HAP-1 (cell line): ENCODE data around the gene POGZ.
"Not testable (repeated sequence)": the region's sequence is repeated elsewhere in the genome, so short reads cannot be mapped to it uniquely, and the experiment has no call there.

Source experiments
- DNase-seq, 2 experiments: peaks; one replicate each; pipeline ENCODE4 v3.0.0-alpha.2; 2016 to 2020; ENCODE audit warnings: low spot score in 2 of 2
- H3K27me3 ChIP-seq: fragments of 250-450 bp; sonication (Bioruptor Pico); 2 replicates; pipeline ENCODE4 v1.5.1; 2020; ENCODE audit warnings: low read depth, mild to moderate bottlenecking, moderate library complexity
- H3K36me3 ChIP-seq: fragments of 250-450 bp; sonication (Bioruptor Pico); replicated peaks from 2 replicates; pipeline ENCODE4 v1.5.1; 2020; ENCODE audit warnings: mild to moderate bottlenecking
- H3K4me1 ChIP-seq: fragments of 250-450 bp; sonication (Bioruptor Pico); 2 replicates; pipeline ENCODE4 v1.5.1; 2020; ENCODE audit warnings: mild to moderate bottlenecking
- H3K4me3 ChIP-seq: fragments of 250-450 bp; sonication (Bioruptor Pico); 2 replicates; pipeline ENCODE4 v1.5.1; 2020; ENCODE audit warnings: mild to moderate bottlenecking, moderate library complexity
- H3K9me3 ChIP-seq: fragments of 250-450 bp; sonication (Bioruptor Pico); 2 replicates; pipeline ENCODE4 v1.5.1; 2020; ENCODE audit warnings: mild to moderate bottlenecking, moderate library complexity
- in situ Hi-C: fragments of 300-500 bp; cut with MboI; formaldehyde crosslinking; loops from 3 replicates; pipeline ENCODE4 v1.14.3; 2020; ENCODE audit warnings: low sequenced_read_pairs, inconsistent platforms, mixed read lengths

The POGZ gene

DNA sequence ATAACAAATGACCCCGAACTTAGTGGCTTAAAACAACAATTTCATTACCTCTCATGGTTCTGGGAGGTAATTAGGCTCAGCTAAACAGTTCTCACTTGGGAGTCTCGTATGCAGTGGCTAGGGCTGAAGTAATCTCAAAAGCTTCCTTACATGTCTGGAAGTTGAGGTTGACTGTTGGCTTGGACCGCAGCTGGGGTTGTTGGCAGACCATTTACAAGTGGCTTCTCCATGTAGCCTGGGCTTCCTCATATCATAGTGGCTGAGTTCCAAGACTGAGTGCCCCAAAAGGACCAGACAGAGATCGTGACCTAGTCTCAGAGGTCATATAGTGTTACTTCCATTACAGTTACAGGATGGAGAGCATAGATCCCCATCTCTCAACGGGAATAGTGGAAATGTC is 2.4 kb upstream of the POGZ start:
- Histone ChIP-seq H3K36me3 (no peaks in the 10 kb centered on the region), H3K4me1 (peaks cover 10% of the 10 kb centered on the region), H3K27me3 (peaks cover 7% of the 10 kb centered on the region), H3K4me3 (no peak overlapping the region), H3K9me3 (no peaks in the 10 kb centered on the region)
- in situ Hi-C loops = no loop called here
- DNase-seq = no peak

- in situ Hi-C loops = no loop called here
- Histone ChIP-seq H3K27me3 (peaks cover 2% of the 10 kb centered on the region; the same call in 1 of the 2 replicates), H3K9me3 (no peaks in the 10 kb centered on the region), H3K4me3 (peak overlapping the region; percentile 41), H3K4me1 (peaks cover 11% of the 10 kb centered on the region), H3K36me3 (peaks cover 9% of the 10 kb centered on the region)
- DNase-seq = peak; percentile 72 to 83
Observed at GRCh38 chr1:151458802-151459330, 428 bp downstream of the POGZ start.

GRCh38 chr1:151457911-151458801 is 1.1 kb downstream of the POGZ start:
- H3K36me3 ChIP-seq = peaks cover 13% of the 10 kb centered on the region
- peak; percentile 74 to 76 for DNase-seq
- peaks cover under 1% of the 10 kb centered on the region; the same call in 1 of the 2 replicates for H3K27me3 ChIP-seq
- H3K4me3 ChIP-seq = peak overlapping the region; percentile 49
- in situ Hi-C loops = no loop called here
- peaks cover 11% of the 10 kb centered on the region for H3K4me1 ChIP-seq
- H3K9me3 ChIP-seq = no peaks in the 10 kb centered on the region

- Histone ChIP-seq H3K4me3 (no peak overlapping the region), H3K36me3 (peaks cover 13% of the 10 kb centered on the region), H3K27me3 (no peaks in the 10 kb centered on the region), H3K9me3 (no peaks in the 10 kb centered on the region), H3K4me1 (peaks cover 11% of the 10 kb centered on the region)
- in situ Hi-C loops = no loop called here
- no peak for DNase-seq
Observed at GRCh38 chr1:151455966-151456365, 3.3 kb downstream of the POGZ start.

- H3K4me3 ChIP-seq = no peak overlapping the region
- H3K36me3 ChIP-seq = peaks cover 13% of the 10 kb centered on the region
- no peaks in the 10 kb centered on the region for H3K27me3 ChIP-seq
- DNase-seq = no peak
- H3K4me1 ChIP-seq = peaks cover 11% of the 10 kb centered on the region
- in situ Hi-C loops = no loop called here
- no peaks in the 10 kb centered on the region for H3K9me3 ChIP-seq
Observed at GRCh38 chr1:151455231-151455630, 4.1 kb downstream of the POGZ start.

DNA sequence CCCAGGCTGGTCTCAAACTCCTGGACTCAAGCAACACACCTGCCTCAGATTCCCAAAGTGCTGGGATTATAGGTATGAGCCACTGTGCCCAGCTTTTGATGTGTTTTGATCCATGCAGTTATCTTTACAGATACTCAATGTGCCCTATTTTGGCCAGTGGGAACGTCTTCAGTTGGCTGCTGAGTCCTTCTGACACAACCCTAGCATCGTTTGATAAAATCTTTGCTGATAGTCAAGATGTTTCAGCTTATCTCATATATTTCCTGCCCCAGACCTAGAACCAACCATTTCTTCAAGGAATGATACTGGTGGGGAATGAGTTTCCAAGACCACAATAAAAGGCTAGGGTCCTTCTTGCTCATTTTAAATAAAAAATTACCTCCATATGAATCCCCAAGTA is 11.6 kb downstream of the POGZ start:
- no peaks in the 10 kb centered on the region; the same call in 1 of the 2 replicates for H3K36me3 ChIP-seq
- H3K4me1 ChIP-seq = peaks cover 18% of the 10 kb centered on the region
- DNase-seq = no peak
- H3K9me3 ChIP-seq = no peaks in the 10 kb centered on the region
- H3K27me3 ChIP-seq = no peaks in the 10 kb centered on the region
- no peak overlapping the region for H3K4me3 ChIP-seq
- in situ Hi-C loops = no loop called here

DNA sequence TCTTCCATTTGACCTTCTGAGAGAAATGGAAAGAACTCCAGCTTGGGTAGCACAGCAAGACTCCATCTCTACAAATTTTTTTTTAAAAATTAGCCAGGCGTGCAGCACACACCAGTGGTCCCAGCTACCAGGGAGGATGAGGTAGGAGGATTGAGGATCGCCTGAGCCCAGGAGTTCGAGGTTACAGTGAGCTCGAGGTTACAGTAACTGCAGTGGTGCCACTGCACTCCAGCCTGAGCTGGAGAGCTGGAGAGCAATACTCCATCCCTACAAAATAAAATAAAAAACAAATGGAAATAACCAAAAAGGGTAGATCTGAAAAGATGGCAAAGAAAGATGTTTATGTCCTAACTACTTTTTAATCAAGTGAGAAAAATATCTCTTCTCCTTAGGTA is 14.5 kb downstream of the POGZ start:
- Histone ChIP-seq H3K4me3 (no peak overlapping the region), H3K4me1 (peaks cover 18% of the 10 kb centered on the region), H3K36me3 (peaks cover 21% of the 10 kb centered on the region), H3K27me3 (no peaks in the 10 kb centered on the region), H3K9me3 (no peaks in the 10 kb centered on the region)
- in situ Hi-C loops = no loop called here
- peak in 1 of 2 experiments; percentile 28 for DNase-seq

- peaks cover 25% of the 10 kb centered on the region for H3K36me3 ChIP-seq
- H3K4me1 ChIP-seq = peaks cover 18% of the 10 kb centered on the region
- in situ Hi-C loops = no loop called here
- DNase-seq = peak; percentile 82 to 89
- H3K27me3 ChIP-seq = no peaks in the 10 kb centered on the region
- H3K9me3 ChIP-seq = no peaks in the 10 kb centered on the region
- no peak overlapping the region for H3K4me3 ChIP-seq
Observed at GRCh38 chr1:151443846-151444782, 15.2 kb downstream of the POGZ start.

GRCh38 chr1:151437396-151437795 is 21.9 kb downstream of the POGZ start:
- H3K4me1 ChIP-seq, H3K9me3 ChIP-seq, in situ Hi-C loops, H3K4me3 ChIP-seq, H3K27me3 ChIP-seq, DNase-seq: not testable (repeated sequence)
- peaks cover 25% of the 10 kb centered on the region for H3K36me3 ChIP-seq

- in situ Hi-C loops = no loop called here
- peaks cover 23% of the 10 kb centered on the region for H3K36me3 ChIP-seq
- H3K9me3 ChIP-seq = no peaks in the 10 kb centered on the region
- H3K27me3 ChIP-seq = no peaks in the 10 kb centered on the region
- H3K4me1 ChIP-seq = no peaks in the 10 kb centered on the region
- H3K4me3 ChIP-seq = no peak overlapping the region
- no peak for DNase-seq
Observed at GRCh38 chr1:151436985-151437384, 22.3 kb downstream of the POGZ start.

- no peaks in the 10 kb centered on the region for H3K9me3 ChIP-seq
- H3K36me3 ChIP-seq = peaks cover 9% of the 10 kb centered on the region
- H3K4me1 ChIP-seq = no peaks in the 10 kb centered on the region
- DNase-seq = no peak
- H3K4me3 ChIP-seq = no peak overlapping the region
- in situ Hi-C loops = no loop called here
- no peaks in the 10 kb centered on the region for H3K27me3 ChIP-seq
Observed at GRCh38 chr1:151435174-151435573, 24.1 kb downstream of the POGZ start.

- H3K36me3 ChIP-seq = peaks cover 15% of the 10 kb centered on the region
- DNase-seq, H3K9me3 ChIP-seq, H3K4me3 ChIP-seq, H3K4me1 ChIP-seq, in situ Hi-C loops, H3K27me3 ChIP-seq: not testable (repeated sequence)
Observed at GRCh38 chr1:151433827-151434226, 25.5 kb downstream of the POGZ start.

GRCh38 chr1:151428068-151428467 is 31.2 kb downstream of the POGZ start:
- Histone ChIP-seq H3K4me3 (no peak overlapping the region), H3K9me3 (no peaks in the 10 kb centered on the region), H3K36me3 (peaks cover 65% of the 10 kb centered on the region), H3K4me1 (no peaks in the 10 kb centered on the region), H3K27me3 (no peaks in the 10 kb centered on the region)
- no peak for DNase-seq
- in situ Hi-C loops = no loop called here
